Kidney (tissue), 14 donors: ENCODE data around the gene TOR1A. TPM values are rescaled to one million over a fixed set of nuclear protein-coding genes. Genes with fewer than 3 reads are reported as not detected.
A peak's percentile ranks its signal among the peaks of the same experiment; 100 is the strongest.

ENCODE experiments used
- DNase-seq, 5 donors: peaks; one replicate each; pipeline ENCODE4 v3.0.0-alpha.2; 2013 to 2020
- FAIRE-seq: peaks from 2 replicates; lab custom pipeline; 2012; peaks lifted over from hg19 to GRCh38; lab: Jason Lieb, UNC
- H3K27ac ChIP-seq, 2 donors: one replicate each; pipeline ENCODE4 v1.7.0; 2013; ENCODE audit warnings: low read depth in 2 of 2, low read length in 2 of 2, inconsistent platforms in 1 of 2
- H3K27me3 ChIP-seq: one replicate; pipeline ENCODE4 v1.7.1; 2013; ENCODE audit warnings: low read length, inconsistent platforms; ENCODE audit not compliant: control insufficient read depth, insufficient read depth
- H3K36me3 ChIP-seq, 3 donors: one replicate each; pipeline versions ENCODE4 v1.7.0 to v1.7.1; 2013; ENCODE audit warnings: low read length in 3 of 3, control low read depth in 1 of 3, inconsistent platforms in 1 of 3; ENCODE audit not compliant: insufficient read depth in 3 of 3, control insufficient read depth in 2 of 3
- H3K4me1 ChIP-seq, 3 donors: one replicate each; pipeline versions ENCODE4 v1.7.0 to v1.7.1; 2013; ENCODE audit warnings: low read length in 3 of 3, inconsistent platforms in 1 of 3, low read depth in 1 of 3; ENCODE audit not compliant: control insufficient read depth in 2 of 3, insufficient read depth in 2 of 3
- H3K4me3 ChIP-seq, 3 donors: one replicate each; pipeline versions ENCODE4 v1.7.0 to v1.8.1; 2013; ENCODE audit warnings: low read length in 3 of 3, control low read depth in 1 of 3, inconsistent platforms in 1 of 3
- H3K9ac ChIP-seq, 3 donors: one replicate each; pipeline versions ENCODE4 v1.7.0 to v1.7.1; 2013; ENCODE audit warnings: low read length in 3 of 3, control low read depth in 1 of 3, inconsistent platforms in 1 of 3
- H3K9me3 ChIP-seq, 3 donors: one replicate each; pipeline versions ENCODE4 v1.7.0 to v1.7.1; 2013; ENCODE audit warnings: low read length in 3 of 3, control low read depth in 1 of 3, inconsistent platforms in 1 of 3; ENCODE audit not compliant: control insufficient read depth in 2 of 3, insufficient read depth in 1 of 3
- CTCF ChIP-seq: IDR thresholded peaks from 3 replicates; pipeline ENCODE4 v1.5.1; 2012; ENCODE audit warnings: mild to moderate bottlenecking, moderate library complexity, borderline replicate concordance; ENCODE audit not compliant: insufficient read depth; ENCODE audit errors: extremely low read depth
- intact Hi-C: fragments of 100-400 bp; cut with DNase I; formaldehyde crosslinking; loops from one replicate; pipeline ENCODE4 v1.11.1; 2022
- polyA plus RNA-seq: library from polyadenylated mRNA; stranded (reverse); fragments of 350-450 nt; fragmentation: Illumina TruSeq; extraction: RNeasy Lipid Tissue Mini Kit (QIAGEN cat#74804); gene quantifications from one replicate; pipeline ENCODE4 v1.2.3, GENCODE V29; 2014; ENCODE audit warnings: low read depth, low replicate concordance; ENCODE audit not compliant: insufficient read depth
- total RNA-seq: library from RNA; stranded (reverse); fragmentation: NEBNext Ultra II Directional; extraction: Animal tissue kit (Norgen Biotek cat#: 25700); gene quantifications from one replicate; pipeline ENCODE4 v1.2.1, GENCODE V29; 2021
- donor health status: control.
- donor health status: control.
- donor health status: control.
- donor health status: control.
- donor health status: control.
- donor health status: DM: yes; HTN: yes; CAD: no.
- donor health status: Normal renal cell carcinoma (clear cell type).

Gene TOR1A
- total and polyA plus RNA-seq, 2 donors from 2014 or later: 24.6 to 29.2 TPM

GRCh38 chr9:129867136-129868022 is 43.4 kb upstream of the TOR1A start:
- FAIRE-seq (no peak), DNase-seq (no peak)
- Histone ChIP-seq H3K27ac (no peak overlapping the region), H3K27me3 (no peaks in the 10 kb centered on the region), H3K4me3 (no peak overlapping the region), H3K36me3 (peaks cover 0 to 15% (median 8%) of the 10 kb centered on the region in 3 donors), H3K9me3 (no peaks in the 10 kb centered on the region), H3K4me1 (no peaks in the 10 kb centered on the region), H3K9ac (no peak overlapping the region)
- intact Hi-C loops: no loop called here
- TF ChIP-seq CTCF: no peak

GRCh38 chr9:129866394-129867135 is 42.6 kb upstream of the TOR1A start:
- no peak for FAIRE-seq
- TF ChIP-seq CTCF: no peak
- H3K27ac ChIP-seq: no peak overlapping the region
- H3K9ac ChIP-seq: no peak overlapping the region
- H3K36me3 ChIP-seq: peaks cover 0 to 20% (median 13%) of the 10 kb centered on the region in 3 donors
- no peaks in the 10 kb centered on the region for H3K4me1 ChIP-seq
- no peaks in the 10 kb centered on the region for H3K27me3 ChIP-seq
- H3K4me3 ChIP-seq: no peak overlapping the region
- H3K9me3 ChIP-seq: no peaks in the 10 kb centered on the region
- peak in 1 of 5 donors; percentile 45 for DNase-seq
- intact Hi-C loops: no loop called here

- intact Hi-C loops: no loop called here
- FAIRE-seq: no peak
Observed at GRCh38 chr9:129865668-129866320, 41.9 kb upstream of the TOR1A start.

More at GRCh38 chr9:129865668-129866320, 41.9 kb upstream of the TOR1A start:
- no peaks in the 10 kb centered on the region for H3K4me1 ChIP-seq
- no peak for TF ChIP-seq CTCF
- no peak overlapping the region for H3K27ac ChIP-seq
- no peaks in the 10 kb centered on the region for H3K27me3 ChIP-seq
- no peak overlapping the region for H3K4me3 ChIP-seq
- no peaks in the 10 kb centered on the region for H3K9me3 ChIP-seq
- no peak overlapping the region for H3K9ac ChIP-seq
- DNase-seq: peak in 1 of 5 donors; percentile 62
- H3K36me3 ChIP-seq: peaks cover 0 to 26% (median 14%) of the 10 kb centered on the region in 3 donors
